PC-9 (cell line): ENCODE measurements around the gene ZC2HC1B. TPM values are rescaled to one million over a fixed set of nuclear protein-coding genes. Genes with fewer than 3 reads are reported as not detected.
"Not testable (repeated sequence)": the region's sequence is repeated elsewhere in the genome, so short reads cannot be mapped to it uniquely, and the experiment has no call there.

Source experiments
- BruUV-seq: library from RNA; stranded (reverse); fragments of 400-500 nt; replicated peaks from 2 replicates; lab custom pipeline; 2021; lab: Mats Ljungman, UMichigan
- CTCF ChIA-PET: fragments of 300-600 bp; sonication (Branson Sonifier 250); formaldehyde crosslinking; loops from one replicate; lab custom pipeline; 2022; ENCODE audit warnings: antibody characterized with exemption; lab: Charles Lee
- POLR2A ChIA-PET: fragments of 300-600 bp; sonication (Branson Sonifier 250); formaldehyde crosslinking; loops from one replicate; lab custom pipeline; 2022; ENCODE audit warnings: antibody characterized with exemption; ENCODE audit not compliant: unreplicated experiment; lab: Charles Lee
- DNase-seq, 2 experiments: peaks; one replicate each; pipeline versions ENCODE4 v3.0.0 to v3.0.0-alpha.2; 2015 to 2022; ENCODE audit warnings: mixed read lengths in 1 of 2
- H2AFZ ChIP-seq: fragments of 200-600 bp; sonication (generic); 2 replicates; pipeline ENCODE4 v1.8.1; 2017; ENCODE audit warnings: antibody characterized with exemption
- H3F3A ChIP-seq: fragments of 200-600 bp; sonication (generic); 2 replicates; pipeline ENCODE4 v1.8.1; 2017; ENCODE audit warnings: antibody characterized with exemption, mild to moderate bottlenecking, low read depth; ENCODE audit not compliant: insufficient read depth
- H3K27ac ChIP-seq: fragments of 200-600 bp; sonication (generic); 2 replicates; pipeline ENCODE4 v1.6.1; 2016; ENCODE audit warnings: mixed run types
- H3K27me3 ChIP-seq: fragments of 200-600 bp; sonication (generic); 2 replicates; pipeline ENCODE4 v1.6.1; 2016; ENCODE audit warnings: low read depth, mixed run types; ENCODE audit not compliant: insufficient read depth
- H3K36me3 ChIP-seq: fragments of 200-600 bp; sonication (generic); 2 replicates; pipeline ENCODE4 v1.6.1; 2016; ENCODE audit warnings: low read depth, mixed run types
- H3K4me1 ChIP-seq: fragments of 200-600 bp; sonication (generic); replicated peaks from 2 replicates; pipeline ENCODE4 v1.6.1; 2016; ENCODE audit warnings: mixed run types; ENCODE audit not compliant: insufficient read depth
- H3K4me2 ChIP-seq: fragments of 200-600 bp; sonication (generic); 2 replicates; pipeline ENCODE4 v1.6.1; 2017; ENCODE audit warnings: mixed run types
- H3K4me3 ChIP-seq: fragments of 200-600 bp; sonication (generic); 2 replicates; pipeline ENCODE4 v1.6.1; 2016; ENCODE audit warnings: mixed run types
- H3K79me2 ChIP-seq: fragments of 200-600 bp; sonication (generic); 2 replicates; pipeline ENCODE4 v1.6.1; 2017; ENCODE audit warnings: low read depth, mixed run types
- H3K9me2 ChIP-seq: fragments of 200-600 bp; sonication (generic); 2 replicates; pipeline ENCODE4 v1.8.1; 2017; ENCODE audit warnings: mild to moderate bottlenecking; ENCODE audit not compliant: insufficient read depth
- H3K9me3 ChIP-seq: fragments of 200-600 bp; sonication (generic); 2 replicates; pipeline ENCODE4 v1.8.1; 2016; ENCODE audit warnings: low read depth; ENCODE audit not compliant: insufficient read depth
- H4K20me1 ChIP-seq: fragments of 200-600 bp; sonication (generic); 2 replicates; pipeline ENCODE4 v1.8.1; 2017; ENCODE audit not compliant: insufficient read depth
- CTCF ChIP-seq: fragments of 200-600 bp; sonication (generic); conservative IDR thresholded peaks from 2 replicates; pipeline ENCODE4 v1.6.1; 2017; ENCODE audit warnings: mixed run types, antibody characterized with exemption, mild to moderate bottlenecking, moderate library complexity
- EZH2 ChIP-seq: fragments of 200-600 bp; sonication (generic); IDR thresholded peaks from 2 replicates; pipeline ENCODE4 v1.8.0; 2017; ENCODE audit warnings: antibody characterized with exemption, low read depth
- intact Hi-C: fragments of 100-400 bp; cut with micrococcal nuclease; formaldehyde crosslinking; loops from one replicate; pipeline ENCODE4 v1.10.0; 2022; ENCODE audit not compliant: unreplicated experiment
- total RNA-seq: library from RNA; stranded (reverse); gene quantifications from 2 replicates; pipeline ENCODE4 v1.2.3, GENCODE V29; 2021

ZC2HC1B gene
- total RNA-seq, 1 experiment from 2014 or later = not detected

DNA sequence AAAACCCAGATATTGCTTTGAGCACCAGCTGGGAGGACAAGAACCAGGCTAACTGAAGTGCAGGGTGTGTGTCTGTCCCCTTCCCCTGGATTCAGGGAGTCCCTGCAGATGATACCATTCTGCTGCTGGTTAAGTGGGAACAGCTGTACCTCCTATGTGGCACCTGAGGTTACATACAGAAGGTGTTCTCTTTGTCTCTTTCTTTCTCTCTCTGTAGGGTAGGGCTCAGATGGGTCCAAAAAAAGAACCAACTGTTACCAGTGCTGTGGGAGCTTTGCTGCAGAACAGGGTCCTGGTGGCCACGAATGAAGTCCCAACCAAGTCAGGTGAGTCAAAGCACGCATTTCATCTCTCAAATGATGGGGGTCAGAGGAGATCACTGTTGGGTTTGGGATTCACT, 38.6 kb downstream of the ZC2HC1B start:
- Histone ChIP-seq H2AFZ (no peak overlapping the region), H3K9me3 (no peaks in the 10 kb centered on the region), H3K27me3 (no peaks in the 10 kb centered on the region), H3K27ac (no peak overlapping the region), H3K4me3 (no peak overlapping the region), H3K4me1 (no peaks in the 10 kb centered on the region), H3K79me2 (no peaks in the 10 kb centered on the region), H3K36me3 (no peaks in the 10 kb centered on the region), H4K20me1 (no peaks in the 10 kb centered on the region), H3K9me2 (no peaks in the 10 kb centered on the region; the same call in 1 of the 2 replicates), H3K4me2 (no peak overlapping the region), H3F3A (no peaks in the 10 kb centered on the region)
- no peak for DNase-seq
- POLR2A ChIA-PET = no interaction called here
- CTCF ChIA-PET = no interaction called here
- no TSS peak for BruUV-seq
- intact Hi-C loops = no loop called here
- TF ChIP-seq CTCF = no peak
- no peak for TF ChIP-seq EZH2

DNA sequence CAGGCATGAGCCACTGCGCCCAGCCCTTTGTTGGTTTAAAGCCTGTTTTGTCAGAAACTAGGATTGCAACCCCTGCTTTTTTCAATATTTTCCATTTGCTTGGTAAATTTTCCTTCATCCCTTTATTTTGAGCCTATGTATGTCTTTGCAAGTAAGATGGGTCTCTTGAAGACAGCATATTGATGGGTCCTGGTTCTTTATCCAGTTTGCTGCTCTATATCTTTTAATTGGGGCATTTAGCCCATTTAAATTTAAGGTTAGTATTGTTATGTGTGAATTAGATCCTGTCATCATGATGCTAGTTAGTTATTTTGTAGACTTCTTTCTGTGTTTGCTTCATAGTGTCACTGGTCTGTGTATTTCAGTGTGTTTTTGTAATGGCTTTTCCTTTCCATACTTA, 46.8 kb downstream of the ZC2HC1B start:
- H3K36me3 ChIP-seq = no peaks in the 10 kb centered on the region
- CTCF ChIA-PET = no interaction called here
- H3K4me3 ChIP-seq = no peak overlapping the region
- no peaks in the 10 kb centered on the region for H3F3A ChIP-seq
- no peak for DNase-seq
- no peak overlapping the region for H3K4me2 ChIP-seq
- H3K9me2 ChIP-seq = no peaks in the 10 kb centered on the region
- H3K79me2 ChIP-seq = no peaks in the 10 kb centered on the region
- no TSS peak for BruUV-seq
- H3K4me1 ChIP-seq = no peaks in the 10 kb centered on the region
- intact Hi-C loops = no loop called here
- no peak overlapping the region for H3K27ac ChIP-seq
- H4K20me1 ChIP-seq = no peaks in the 10 kb centered on the region
- TF ChIP-seq EZH2 (no peak), CTCF (no peak)
- no peaks in the 10 kb centered on the region for H3K27me3 ChIP-seq
- no peaks in the 10 kb centered on the region for H3K9me3 ChIP-seq
- POLR2A ChIA-PET = no interaction called here
- H2AFZ ChIP-seq = no peak overlapping the region

GRCh38 chr6:143912671-143913070, 48.4 kb downstream of the ZC2HC1B start:
- CTCF ChIA-PET = no interaction called here
- H3K4me1 ChIP-seq = no peaks in the 10 kb centered on the region
- no TSS peak for BruUV-seq

GRCh38 chr6:143917026-143917425, 52.8 kb downstream of the ZC2HC1B start:
- H3K9me3 ChIP-seq, H3K4me1 ChIP-seq, H3K79me2 ChIP-seq, H3K4me3 ChIP-seq, H3K4me2 ChIP-seq, H2AFZ ChIP-seq, POLR2A ChIA-PET, H3K9me2 ChIP-seq, CTCF ChIA-PET, H3K27ac ChIP-seq, H4K20me1 ChIP-seq, H3K27me3 ChIP-seq, H3F3A ChIP-seq, H3K36me3 ChIP-seq, BruUV-seq, intact Hi-C loops, DNase-seq: not testable (repeated sequence)

More at GRCh38 chr6:143912671-143913070, 48.4 kb downstream of the ZC2HC1B start:
- Histone ChIP-seq H3K79me2 (no peaks in the 10 kb centered on the region), H3K36me3 (no peaks in the 10 kb centered on the region), H3K4me2 (no peak overlapping the region), H3K9me3 (no peaks in the 10 kb centered on the region), H3K4me3 (no peak overlapping the region), H3K27ac (no peak overlapping the region), H3F3A (no peaks in the 10 kb centered on the region), H3K27me3 (no peaks in the 10 kb centered on the region), H4K20me1 (no peaks in the 10 kb centered on the region), H3K9me2 (no peaks in the 10 kb centered on the region), H2AFZ (no peak overlapping the region)
- POLR2A ChIA-PET = no interaction called here
- DNase-seq = no peak
- no peak for TF ChIP-seq CTCF
- no peak for TF ChIP-seq EZH2
- intact Hi-C loops = no loop called here
